GM12865 (cell line): ENCODE results near the gene CNTN5.

Experiments used
- DNase-seq: peaks from one replicate; pipeline ENCODE4 v3.0.0; 2010; ENCODE audit warnings: low read depth
- H3K4me3 ChIP-seq: 2 replicates; pipeline ENCODE4 v1.5.1; 2011; ENCODE audit warnings: mild to moderate bottlenecking, low read depth, low read length, control low read depth
- CTCF ChIP-seq: IDR thresholded peaks from 2 replicates; pipeline ENCODE4 v1.5.1; 2011; ENCODE audit warnings: low read length, control low read depth, low read depth, inconsistent platforms; ENCODE audit not compliant: insufficient read depth; ENCODE audit errors: missing control alignments

CNTN5 gene

GRCh38 chr11:99229544-99229943, 208.8 kb downstream of the CNTN5 start:
- H3K4me3 ChIP-seq, result no peak overlapping the region
- no peak for DNase-seq
- TF ChIP-seq CTCF, result no peak

GRCh38 chr11:99234534-99234933, 213.8 kb downstream of the CNTN5 start:
- DNase-seq, result no peak
- no peak for TF ChIP-seq CTCF
- no peak overlapping the region for H3K4me3 ChIP-seq

GRCh38 chr11:99238401-99238800, 217.7 kb downstream of the CNTN5 start:
- TF ChIP-seq CTCF, result no peak
- DNase-seq, result no peak

GRCh38 chr11:99240192-99241030, 219.7 kb downstream of the CNTN5 start:
- TF ChIP-seq CTCF, result no peak
- no peak for DNase-seq
- H3K4me3 ChIP-seq, result no peak overlapping the region

More at GRCh38 chr11:99238401-99238800, 217.7 kb downstream of the CNTN5 start:
- H3K4me3 ChIP-seq, result no peak overlapping the region

- no peak for DNase-seq
These were observed 220.3 kb downstream of the CNTN5 start for GRCh38 chr11:99241066-99241465.

GRCh38 chr11:99244613-99245012, 223.9 kb downstream of the CNTN5 start:
- TF ChIP-seq CTCF, result no peak
- H3K4me3 ChIP-seq, result no peak overlapping the region
- no peak for DNase-seq

More at GRCh38 chr11:99241066-99241465, 220.3 kb downstream of the CNTN5 start:
- TF ChIP-seq CTCF, result no peak
- H3K4me3 ChIP-seq, result no peak overlapping the region

- no peak overlapping the region for H3K4me3 ChIP-seq
- no peak for DNase-seq
- TF ChIP-seq CTCF, result no peak
These were observed 225.4 kb downstream of the CNTN5 start for GRCh38 chr11:99246199-99246598.
